ENCODE data around the gene HOXD12. TPM values are rescaled to one million over a fixed set of nuclear protein-coding genes. Genes with fewer than 3 reads are reported as not detected.
A peak's percentile ranks its signal among the peaks of the same experiment; 100 is the strongest.

HOXD12 gene
- polyA plus RNA-seq, 1 of the 3 experiments (the other 2 are of a cell fraction): not detected

DNA sequence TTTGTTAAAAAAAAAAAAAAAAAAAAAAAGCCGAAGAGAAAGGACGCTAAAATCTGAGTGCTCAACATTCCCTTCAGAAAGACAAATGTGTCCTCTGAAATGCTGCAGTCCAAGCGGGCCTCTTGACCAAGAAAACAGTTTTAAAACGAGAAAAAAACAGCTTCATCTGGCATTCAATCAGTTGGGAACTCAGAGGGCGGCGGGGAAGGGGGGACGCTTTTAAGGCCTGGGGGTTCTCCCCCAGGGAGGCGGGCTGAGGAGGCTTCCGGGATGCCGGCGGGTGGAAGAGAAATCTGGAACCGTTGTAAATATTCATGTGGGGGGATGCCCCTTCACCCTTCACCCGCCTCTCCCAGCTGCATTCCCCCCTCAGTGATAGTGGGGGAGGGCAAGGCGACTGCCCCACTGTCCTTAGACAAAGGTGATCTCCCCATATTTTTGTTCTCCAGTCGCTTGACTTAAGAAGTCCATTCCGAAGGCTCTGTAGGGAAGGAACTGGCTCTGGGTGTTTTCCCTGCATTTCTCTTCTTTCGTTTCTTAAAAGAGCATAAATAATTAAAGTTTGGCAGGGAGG lies 4.2 kb downstream of the HOXD12 start:
- Histone ChIP-seq H3K27me3 (ENCODE audit: insufficient read depth) (peaks cover 86% of the 10 kb centered on the region), H3F3A (replicated peaks; ENCODE audit: insufficient read depth) (peaks cover 8% of the 10 kb centered on the region)
- 46% methylated on average over 17 of the region's 17 CpGs for WGBS (ENCODE audit: low lambda C conversion rate)

GRCh38 chr2:176104316-176105077 lies 4.9 kb downstream of the HOXD12 start:
- ChIA-PET POLR2A (interaction anchor here (1.0 kb wide), 1 partner anchor 13 kb away, joined by 3 read pairs; no protein-coding TSS in a partner anchor), CTCF (interaction anchor here (0.8 to 17.7 kb wide), 19 partner anchors 9 to 1405 kb away, joined by 3 to 264 read pairs (median 4); partner anchors contain the start of genes EVX2, HOXD10, HOXD12 and HOXD13)
- no peaks in the 10 kb centered on the region for H4K20me1 ChIP-seq (ENCODE audit: insufficient read depth)
- peak overlapping the region; percentile 76 for H3K4me2 ChIP-seq
- H3K27me3 ChIP-seq (ENCODE audit: insufficient read depth): peaks cover 86% of the 10 kb centered on the region
- no peaks in the 10 kb centered on the region for H3K79me2 ChIP-seq (ENCODE audit: insufficient read depth)
- H3F3A ChIP-seq (replicated peaks; ENCODE audit: insufficient read depth): peaks cover 11% of the 10 kb centered on the region
- no peaks in the 10 kb centered on the region for H3K36me3 ChIP-seq (replicated peaks in 1 of 2; ENCODE audit: control insufficient read depth in 1 of 2, insufficient read depth in 2 of 2, low read length in 1 of 2)
- TF ChIP-seq EZH2phosphoT487 (IDR thresholded peaks at IDR 0.05; ENCODE audit: borderline replicate concordance, low read depth): peak; percentile 53; the same call in 1 of the 2 replicates
- no peak for TF ChIP-seq NRF1 (IDR thresholded peaks at IDR 0.05; ENCODE audit: low read depth, low read length)
- TF ChIP-seq, protein P1, sequence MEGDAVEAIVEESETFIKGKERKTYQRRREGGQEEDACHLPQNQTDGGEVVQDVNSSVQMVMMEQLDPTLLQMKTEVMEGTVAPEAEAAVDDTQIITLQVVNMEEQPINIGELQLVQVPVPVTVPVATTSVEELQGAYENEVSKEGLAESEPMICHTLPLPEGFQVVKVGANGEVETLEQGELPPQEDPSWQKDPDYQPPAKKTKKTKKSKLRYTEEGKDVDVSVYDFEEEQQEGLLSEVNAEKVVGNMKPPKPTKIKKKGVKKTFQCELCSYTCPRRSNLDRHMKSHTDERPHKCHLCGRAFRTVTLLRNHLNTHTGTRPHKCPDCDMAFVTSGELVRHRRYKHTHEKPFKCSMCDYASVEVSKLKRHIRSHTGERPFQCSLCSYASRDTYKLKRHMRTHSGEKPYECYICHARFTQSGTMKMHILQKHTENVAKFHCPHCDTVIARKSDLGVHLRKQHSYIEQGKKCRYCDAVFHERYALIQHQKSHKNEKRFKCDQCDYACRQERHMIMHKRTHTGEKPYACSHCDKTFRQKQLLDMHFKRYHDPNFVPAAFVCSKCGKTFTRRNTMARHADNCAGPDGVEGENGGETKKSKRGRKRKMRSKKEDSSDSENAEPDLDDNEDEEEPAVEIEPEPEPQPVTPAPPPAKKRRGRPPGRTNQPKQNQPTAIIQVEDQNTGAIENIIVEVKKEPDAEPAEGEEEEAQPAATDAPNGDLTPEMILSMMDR (IDR thresholded peaks at IDR 0.05): peak; percentile 19; the same call in 1 of the 2 replicates
- H3K9me2 ChIP-seq: no peaks in the 10 kb centered on the region
- H3K27ac ChIP-seq (ENCODE audit: low read depth in 2 of 2, low read length in 1 of 2): no peak overlapping the region
- H3K9ac ChIP-seq: no peak overlapping the region
- H3K4me3 ChIP-seq (ENCODE audit: low read depth in 2 of 2, low read length in 1 of 2): peak overlapping the region; percentile 32 to 54
- H3K4me1 ChIP-seq (ENCODE audit: control insufficient read depth in 1 of 2, insufficient read depth in 2 of 2, low read depth in 1 of 2, low read length in 1 of 2): peaks cover 0 to 13% of the 10 kb centered on the region in 2 experiments; a peak in 2 of 4 replicates
- H2AFZ ChIP-seq (ENCODE audit: low read depth): 0 out of 2 replicates have a peak overlapping the region, but pooled peaks have one; percentile 29
- DNase-seq: no peak
- WGBS (ENCODE audit: low lambda C conversion rate): 8% methylated on average over 30 of the region's 56 CpGs
- no peaks in the 10 kb centered on the region for H3K9me3 ChIP-seq

More for the DNA sequence above, 4.2 kb downstream of the HOXD12 start:
- Histone ChIP-seq H2AFZ (ENCODE audit: low read depth) (no peak overlapping the region), H3K4me3 (ENCODE audit: low read depth in 2 of 2, low read length in 1 of 2) (peak overlapping the region in 1 of 2 experiments; percentile 54; a peak in 2 of 4 replicates), H3K4me2 (peak overlapping the region; percentile 76; the same call in 1 of the 2 replicates), H3K4me1 (ENCODE audit: control insufficient read depth in 1 of 2, insufficient read depth in 2 of 2, low read depth in 1 of 2, low read length in 1 of 2) (peaks cover 0 to 13% of the 10 kb centered on the region in 2 experiments; a peak in 2 of 4 replicates), H3K27ac (ENCODE audit: low read depth in 2 of 2, low read length in 1 of 2) (no peak overlapping the region), H4K20me1 (ENCODE audit: insufficient read depth) (no peaks in the 10 kb centered on the region), H3K9ac (no peak overlapping the region), H3K9me3 (no peaks in the 10 kb centered on the region), H3K79me2 (ENCODE audit: insufficient read depth) (no peaks in the 10 kb centered on the region), H3K36me3 (replicated peaks in 1 of 2; ENCODE audit: control insufficient read depth in 1 of 2, insufficient read depth in 2 of 2, low read length in 1 of 2) (no peaks in the 10 kb centered on the region), H3K9me2 (no peaks in the 10 kb centered on the region)
- DNase-seq: no peak
- POLR2A ChIA-PET: interaction anchor here (1.0 kb wide), 1 partner anchor 13 kb away, joined by 3 read pairs; no protein-coding TSS in a partner anchor
- CTCF ChIA-PET: interaction anchor here (0.8 to 17.7 kb wide), 16 partner anchors 11 to 1404 kb away, joined by 3 to 264 read pairs (median 5); partner anchors contain the start of genes EVX2, HOXD10, HOXD12 and HOXD13
- TF ChIP-seq GATA2 (CRISPR knock-in tag; IDR thresholded peaks at IDR 0.05) (no peak), CHD2 (IDR thresholded peaks at IDR 0.05; ENCODE audit: low read length, partially characterized antibody) (no peak), MXI1 (IDR thresholded peaks at IDR 0.05; ENCODE audit: low read depth, low read length) (no peak), FOXJ3 (CRISPR knock-in tag; IDR thresholded peaks at IDR 0.05) (no peak)
- TF ChIP-seq, protein P2, sequence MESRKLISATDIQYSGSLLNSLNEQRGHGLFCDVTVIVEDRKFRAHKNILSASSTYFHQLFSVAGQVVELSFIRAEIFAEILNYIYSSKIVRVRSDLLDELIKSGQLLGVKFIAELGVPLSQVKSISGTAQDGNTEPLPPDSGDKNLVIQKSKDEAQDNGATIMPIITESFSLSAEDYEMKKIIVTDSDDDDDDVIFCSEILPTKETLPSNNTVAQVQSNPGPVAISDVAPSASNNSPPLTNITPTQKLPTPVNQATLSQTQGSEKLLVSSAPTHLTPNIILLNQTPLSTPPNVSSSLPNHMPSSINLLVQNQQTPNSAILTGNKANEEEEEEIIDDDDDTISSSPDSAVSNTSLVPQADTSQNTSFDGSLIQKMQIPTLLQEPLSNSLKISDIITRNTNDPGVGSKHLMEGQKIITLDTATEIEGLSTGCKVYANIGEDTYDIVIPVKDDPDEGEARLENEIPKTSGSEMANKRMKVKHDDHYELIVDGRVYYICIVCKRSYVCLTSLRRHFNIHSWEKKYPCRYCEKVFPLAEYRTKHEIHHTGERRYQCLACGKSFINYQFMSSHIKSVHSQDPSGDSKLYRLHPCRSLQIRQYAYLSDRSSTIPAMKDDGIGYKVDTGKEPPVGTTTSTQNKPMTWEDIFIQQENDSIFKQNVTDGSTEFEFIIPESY (IDR thresholded peaks at IDR 0.05; ENCODE audit: borderline replicate concordance, low read depth): no peak

All from SK-N-SH (cell line).